ENCODE data around the gene BACH1. TPM values are rescaled to one million over a fixed set of nuclear protein-coding genes. Genes with fewer than 3 reads are reported as not detected.

BACH1 gene
- polyA plus RNA-seq, 3 donors: 4.8 to 15.3 (median 9.2) TPM

DNA sequence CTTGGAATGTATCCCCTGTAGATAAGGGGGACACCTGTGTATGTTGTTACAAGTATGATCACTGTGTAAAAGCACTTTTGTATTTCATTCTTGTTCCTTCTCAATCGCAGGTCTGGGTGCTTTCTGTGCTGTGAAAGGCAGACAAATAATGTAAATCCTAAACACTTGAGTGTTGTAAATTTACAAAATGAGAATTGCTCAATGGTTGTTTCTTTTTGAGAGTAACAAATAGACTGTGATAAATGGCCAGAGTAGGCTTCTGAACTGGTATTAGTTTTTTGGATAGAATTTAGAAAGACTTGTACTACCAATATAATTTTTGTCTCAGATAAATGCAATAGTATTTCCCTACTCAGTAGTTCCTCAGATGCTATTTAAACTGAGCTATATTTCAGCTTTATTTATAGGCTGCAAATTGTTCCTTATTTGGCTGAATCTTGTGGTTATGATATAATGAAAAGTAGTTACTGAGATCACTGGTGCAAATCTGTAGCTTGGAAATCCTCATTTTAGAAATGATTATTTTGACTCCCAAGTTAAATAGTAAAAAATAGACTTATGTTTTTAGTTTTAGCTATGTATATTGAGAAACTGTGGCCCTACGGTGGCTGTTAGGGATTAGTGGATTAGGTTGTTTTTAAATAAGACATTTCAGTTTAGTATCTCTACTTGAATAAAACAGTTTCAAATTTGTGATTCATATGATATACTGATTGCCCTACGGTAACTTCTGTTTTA lies 9.2 kb downstream of the BACH1 start:
- no peak overlapping the region for H3K27ac ChIP-seq (ENCODE audit: low read depth, low read length)
- WGBS, 3 donors: 62 to 78% (median 73%) methylated on average over 3 of the region's 3 CpGs

DNA sequence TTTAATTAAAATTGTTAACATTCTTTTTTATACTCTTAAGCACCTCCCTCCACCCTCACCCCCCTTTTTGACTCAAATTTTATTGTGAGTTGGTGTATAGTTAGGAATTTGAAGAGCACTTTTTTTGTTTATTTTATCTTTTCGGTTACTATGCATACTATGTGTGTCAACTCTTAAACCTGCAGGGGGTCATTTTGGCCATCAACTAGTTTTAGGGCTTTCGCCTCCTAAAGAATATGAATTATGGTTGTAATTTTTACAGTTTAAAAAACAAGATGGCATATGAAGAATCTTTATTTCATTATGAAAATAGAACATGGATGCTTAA lies 9.7 kb downstream of the BACH1 start:
- H3K27ac ChIP-seq (ENCODE audit: low read depth, low read length): no peak overlapping the region
- 89 to 98% (median 97%) methylated on average over 2 of the region's 2 CpGs for WGBS, 3 donors

DNA sequence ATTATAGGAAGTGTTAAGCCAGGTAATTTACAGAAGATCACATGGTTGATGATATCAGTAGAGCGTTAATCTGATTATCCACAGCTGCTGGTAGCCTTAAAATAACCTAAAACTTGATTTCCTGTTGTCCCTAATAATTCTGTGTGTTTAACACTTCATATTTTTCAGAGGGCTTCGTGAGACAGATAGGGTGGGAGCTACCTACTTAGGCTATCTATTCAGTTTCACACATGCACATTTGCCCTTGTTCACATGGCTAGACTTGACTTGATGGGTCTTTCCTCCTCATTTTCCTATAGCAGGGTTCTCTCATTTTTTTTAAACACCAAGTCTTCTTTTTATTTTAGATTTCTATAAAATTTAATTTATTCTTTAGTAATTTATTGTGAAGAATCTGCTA lies 11.0 kb downstream of the BACH1 start:
- no peak overlapping the region for H3K27ac ChIP-seq (ENCODE audit: low read depth, low read length)
- 78 to 81% (median 79%) methylated on average over 2 of the region's 2 CpGs for WGBS, 3 donors

DNA sequence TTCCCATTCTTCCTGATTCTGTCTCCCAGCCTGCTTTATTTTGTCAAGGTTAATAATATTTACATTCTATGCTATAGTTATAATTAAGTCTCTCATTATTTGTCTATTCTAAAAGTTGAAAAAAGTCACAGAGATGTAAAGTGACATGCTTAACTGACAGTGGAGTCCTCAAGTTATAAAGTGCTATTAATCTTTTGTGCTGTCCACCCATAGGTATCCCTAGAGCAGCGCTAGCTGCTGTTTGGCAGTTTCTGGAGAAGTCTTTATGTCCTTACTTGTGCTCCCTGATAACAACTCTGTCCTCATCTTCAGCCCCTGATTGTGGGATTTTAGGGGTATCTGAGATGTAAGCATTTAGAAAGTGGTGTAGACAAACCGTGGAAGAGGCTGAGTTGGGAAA lies 13.1 kb downstream of the BACH1 start:
- no peak overlapping the region for H3K27ac ChIP-seq (ENCODE audit: low read depth, low read length)
- 94 to 96% (median 95%) methylated on average over 2 of the region's 2 CpGs for WGBS, 3 donors

DNA sequence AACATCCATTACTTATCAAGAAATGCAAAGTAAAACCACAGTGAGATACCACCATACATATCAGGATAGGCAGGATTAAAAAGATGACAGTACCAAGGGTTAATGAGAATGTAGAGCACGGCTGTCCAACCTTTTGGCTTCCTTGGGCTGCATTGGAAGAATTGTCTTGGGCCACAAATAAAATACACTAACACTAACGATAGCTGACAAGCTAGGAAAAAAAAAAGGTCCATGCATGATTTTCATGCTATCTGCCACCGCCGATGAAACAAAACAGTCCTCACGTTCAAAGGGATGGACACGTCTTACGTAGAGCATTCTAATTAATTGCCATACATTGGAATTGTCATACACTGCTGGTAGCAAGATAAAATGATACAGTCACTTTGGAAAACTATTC lies 14.3 kb downstream of the BACH1 start:
- no peak overlapping the region for H3K27ac ChIP-seq (ENCODE audit: low read depth, low read length)
- 81 to 91% (median 87%) methylated on average over 7 of the region's 7 CpGs for WGBS, 3 donors

DNA sequence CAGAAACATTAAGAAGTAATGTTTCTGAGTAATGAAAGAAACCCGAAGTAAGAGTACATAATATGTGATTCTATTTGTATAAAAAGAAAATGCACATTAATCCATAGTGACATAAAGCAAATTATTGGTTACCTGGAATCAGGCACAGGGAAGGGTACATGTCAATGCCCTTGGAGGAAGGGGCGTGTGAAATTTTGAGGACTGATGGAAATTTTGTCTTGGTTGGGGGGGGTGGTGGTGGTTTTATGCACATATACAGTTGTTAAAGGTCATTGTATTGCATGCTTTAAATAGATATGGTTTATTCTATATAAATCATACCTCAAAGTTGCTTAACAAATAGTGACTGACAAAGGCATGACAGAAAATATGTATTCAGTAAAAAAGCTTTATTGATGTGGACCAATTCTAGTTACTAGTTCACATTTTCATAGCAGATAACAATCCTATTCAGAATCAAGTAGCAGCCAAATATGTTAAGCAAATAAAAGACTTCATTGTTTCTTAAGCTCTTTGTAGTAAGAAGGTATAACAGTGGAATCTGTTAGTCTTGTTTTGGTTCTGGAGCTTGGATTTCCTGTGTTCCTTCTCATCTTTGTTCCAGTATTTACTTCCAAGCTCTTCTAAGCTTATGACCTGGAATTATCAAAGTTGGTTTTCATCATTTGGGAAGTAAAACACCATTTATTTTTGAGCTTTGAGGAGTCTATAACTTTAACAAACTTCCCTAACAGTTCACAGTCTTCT lies 15.1 kb downstream of the BACH1 start:
- no peak overlapping the region for H3K27ac ChIP-seq (ENCODE audit: low read depth, low read length)

DNA sequence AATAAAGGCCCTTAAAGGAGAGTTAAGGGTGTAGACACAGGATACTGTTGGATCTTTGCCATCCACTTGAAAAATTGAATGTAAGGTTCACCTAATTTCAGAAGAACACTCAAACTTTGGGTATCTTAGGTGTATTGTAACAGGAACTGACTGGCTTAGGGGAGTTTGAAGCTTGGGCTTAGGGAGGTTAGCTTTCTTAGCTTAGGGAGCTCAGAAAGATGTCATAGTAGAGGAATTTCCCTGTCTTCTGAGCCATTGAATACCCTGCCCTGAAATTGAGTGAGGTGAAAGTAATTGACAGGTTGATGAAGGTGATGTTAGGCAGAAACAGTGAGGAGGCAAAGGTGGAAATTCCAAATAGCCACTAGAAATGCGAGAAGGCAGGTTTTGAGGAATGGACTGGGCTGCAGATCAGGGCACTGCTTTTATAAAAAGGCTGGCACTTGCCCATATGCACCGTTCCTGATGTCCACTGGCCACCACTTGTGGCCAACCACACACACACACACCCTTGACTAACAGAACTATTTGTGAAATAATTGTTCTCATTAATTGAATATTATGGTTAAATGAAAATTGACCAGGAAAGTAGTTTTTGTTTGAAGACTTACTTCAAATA lies 16.5 kb downstream of the BACH1 start:
- H3K27ac ChIP-seq (ENCODE audit: low read depth, low read length): no peak overlapping the region
- 48 to 71% (median 68%) methylated on average over 2 of the region's 2 CpGs for WGBS, 3 donors

More for the DNA sequence above, 15.1 kb downstream of the BACH1 start:
- 95 to 96% (median 95%) methylated on average over 2 of the region's 2 CpGs for WGBS, 3 donors

DNA sequence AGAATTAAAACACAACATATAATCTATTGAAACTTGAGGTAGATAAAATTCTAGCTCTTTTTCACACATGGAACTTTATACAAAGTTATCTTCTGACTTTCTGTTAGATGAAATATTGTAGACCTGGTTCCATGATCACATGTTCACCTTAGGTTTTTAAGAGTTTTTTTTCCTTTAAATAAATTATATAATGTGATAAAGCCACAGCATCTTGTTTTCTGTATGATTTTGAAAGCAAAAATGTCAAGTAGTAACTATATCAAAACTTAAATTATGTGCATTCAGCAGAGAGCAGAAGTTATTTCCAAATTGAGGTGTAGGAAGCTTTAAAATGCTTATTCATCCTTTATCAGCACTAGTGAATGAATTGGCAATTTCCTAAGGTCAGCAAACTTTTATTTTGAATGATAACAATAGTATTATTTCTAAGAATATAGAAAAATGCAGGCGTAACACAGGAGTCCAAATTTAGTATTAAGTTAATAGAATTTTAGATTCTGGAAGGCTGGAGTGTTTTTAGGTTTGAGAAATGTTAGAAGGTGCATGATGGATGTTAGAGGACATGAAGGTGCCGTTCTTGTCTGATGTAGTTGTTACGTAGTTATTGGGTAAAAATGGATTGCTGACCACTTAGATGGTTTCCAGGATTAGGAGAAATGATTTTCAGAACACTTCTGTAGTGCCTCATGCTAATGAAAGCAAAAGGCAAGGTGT lies 17.5 kb downstream of the BACH1 start:
- WGBS, 3 donors: 67 to 91% (median 80%) methylated on average over 3 of the region's 3 CpGs
- H3K27ac ChIP-seq (ENCODE audit: low read depth, low read length): no peak overlapping the region

DNA sequence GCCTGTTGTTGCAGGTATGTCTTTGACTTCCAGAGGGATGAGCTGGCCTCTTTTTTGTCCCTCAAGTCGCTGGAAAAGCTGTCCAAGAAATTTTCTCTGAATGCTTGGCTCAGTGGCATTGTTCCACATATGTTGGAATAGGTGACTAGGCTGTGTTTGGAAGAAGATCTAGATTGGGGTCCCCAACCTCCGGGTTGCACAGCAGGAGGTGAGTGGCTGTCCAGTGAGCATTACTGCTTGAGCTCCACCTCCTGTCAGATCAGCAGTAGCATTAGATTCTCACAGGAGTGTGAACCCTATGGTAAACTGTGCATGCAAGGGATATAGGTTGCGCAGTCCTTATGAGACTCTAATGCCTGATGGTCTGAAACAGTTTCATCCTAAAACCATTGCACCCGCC lies 18.1 kb downstream of the BACH1 start:
- WGBS, 3 donors: 72 to 90% (median 78%) methylated on average over 4 of the region's 4 CpGs

DNA sequence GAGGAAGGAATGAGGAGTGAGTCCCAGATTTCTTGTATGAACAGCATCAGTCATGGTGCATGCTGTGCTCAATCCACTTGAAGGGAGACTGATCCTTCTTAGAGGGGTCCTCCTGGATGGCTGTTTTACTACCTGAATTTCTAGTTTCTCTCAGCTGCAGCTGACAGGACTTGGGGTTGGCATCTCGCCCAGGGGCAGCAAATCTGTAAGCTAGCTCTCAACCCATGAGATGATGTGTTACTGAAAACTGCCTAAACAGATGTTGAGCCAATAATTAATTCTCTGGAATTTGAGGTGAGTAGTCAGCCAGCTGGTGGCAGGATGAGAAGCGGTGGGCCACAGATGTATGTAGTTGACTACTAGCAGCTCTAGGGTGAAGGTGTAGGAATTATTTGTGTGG lies 19.6 kb downstream of the BACH1 start:
- WGBS, 3 donors: 41 to 94% (median 93%) methylated on average over 2 of the region's 2 CpGs
- no peak overlapping the region for H3K27ac ChIP-seq (ENCODE audit: low read depth, low read length)

More for the DNA sequence above, 18.1 kb downstream of the BACH1 start:
- H3K27ac ChIP-seq (ENCODE audit: low read depth, low read length): no peak overlapping the region

DNA sequence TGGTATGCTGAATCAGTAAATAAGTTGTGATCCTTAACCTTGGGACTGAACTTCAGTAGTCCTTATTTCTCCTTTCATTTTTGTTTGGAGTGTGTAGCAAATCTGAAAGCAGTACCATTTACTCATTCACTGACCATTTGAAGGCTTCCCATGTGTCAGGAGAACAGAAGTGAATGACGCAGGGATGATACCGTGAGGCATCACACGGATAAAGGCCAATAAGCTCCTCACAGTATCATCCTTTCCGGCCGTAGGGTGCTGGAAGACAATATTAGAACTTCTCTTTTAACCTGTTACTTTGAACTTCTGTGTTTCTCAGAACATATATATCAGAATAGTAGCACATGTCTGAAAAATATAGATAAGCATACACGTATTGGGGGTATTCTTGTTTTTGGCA lies 21.3 kb downstream of the BACH1 start:
- 87 to 93% (median 92%) methylated on average over 6 of the region's 6 CpGs for whole genome bisulfite sequencing, 3 donors
- H3K27ac ChIP-seq (ENCODE audit: low read depth, low read length): no peak overlapping the region

DNA sequence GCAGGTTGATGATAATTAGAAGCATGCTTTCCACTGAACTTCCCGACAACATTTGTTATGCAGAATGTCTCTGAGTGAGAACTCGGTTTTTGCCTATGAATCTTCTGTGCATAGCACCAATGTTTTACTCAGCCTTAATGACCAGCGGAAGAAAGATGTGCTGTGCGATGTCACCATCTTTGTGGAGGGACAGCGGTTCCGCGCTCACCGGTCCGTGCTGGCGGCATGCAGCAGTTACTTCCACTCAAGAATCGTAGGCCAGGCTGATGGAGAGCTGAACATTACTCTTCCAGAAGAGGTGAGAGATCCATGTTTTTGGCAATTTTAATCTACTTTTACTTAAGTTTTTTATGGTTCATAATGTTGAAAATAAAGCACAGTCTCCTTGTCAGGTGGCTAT lies 22.5 kb downstream of the BACH1 start:
- 97 to 98% (median 98%) methylated on average over 11 of the region's 11 CpGs for WGBS, 3 donors

DNA sequence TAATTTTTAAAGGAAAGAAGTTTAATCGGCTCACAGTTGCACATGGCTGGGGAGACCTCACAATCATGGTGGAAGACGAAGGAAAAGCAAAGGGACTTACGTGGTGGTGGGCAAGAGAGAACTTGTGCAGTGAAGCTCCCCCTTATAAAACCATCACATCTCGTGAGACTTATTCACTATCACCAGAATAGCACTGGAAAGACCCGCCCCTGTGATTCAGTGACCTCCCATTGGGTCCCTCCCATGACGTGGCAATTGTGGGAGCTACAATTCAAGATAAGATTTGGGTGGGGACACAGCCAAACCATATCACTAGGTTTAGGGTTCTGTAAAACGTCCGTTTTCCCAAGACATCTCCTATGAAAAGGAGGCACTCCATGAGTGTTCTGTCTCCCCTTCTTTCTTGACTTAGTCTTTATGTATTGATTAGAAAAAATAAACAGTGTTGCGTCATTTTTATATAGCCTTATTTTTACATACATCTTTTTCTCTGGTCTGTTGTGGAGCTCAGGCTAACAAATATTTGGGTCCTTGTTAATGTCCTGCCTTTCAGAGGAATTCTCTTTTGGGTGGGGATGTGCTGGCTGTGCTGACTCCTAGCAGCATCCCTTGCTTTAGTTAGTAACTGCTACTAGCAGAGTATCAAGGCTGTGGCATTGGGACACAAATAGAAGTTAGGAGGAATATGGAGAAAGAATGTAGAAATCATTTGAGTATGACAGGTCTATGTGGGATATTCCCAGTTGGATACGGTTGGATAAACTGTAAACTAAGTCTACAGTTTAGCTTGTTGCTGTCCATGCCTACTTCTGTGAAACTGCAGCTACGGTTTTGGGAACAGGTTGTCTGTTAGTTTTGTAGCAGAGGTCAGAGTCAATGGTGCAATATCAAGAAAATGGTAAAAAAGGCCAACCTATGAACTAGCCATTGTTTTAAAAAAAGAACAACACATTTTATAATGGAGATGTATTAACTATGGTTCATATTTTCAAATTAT lies 23.5 kb downstream of the BACH1 start:
- 87 to 94% (median 93%) methylated on average over 11 of the region's 11 CpGs for WGBS, 3 donors
- H3K27ac ChIP-seq (ENCODE audit: low read depth, low read length): no peak overlapping the region

More for the DNA sequence above, 22.5 kb downstream of the BACH1 start:
- no peak overlapping the region for H3K27ac ChIP-seq (ENCODE audit: low read depth, low read length)

DNA sequence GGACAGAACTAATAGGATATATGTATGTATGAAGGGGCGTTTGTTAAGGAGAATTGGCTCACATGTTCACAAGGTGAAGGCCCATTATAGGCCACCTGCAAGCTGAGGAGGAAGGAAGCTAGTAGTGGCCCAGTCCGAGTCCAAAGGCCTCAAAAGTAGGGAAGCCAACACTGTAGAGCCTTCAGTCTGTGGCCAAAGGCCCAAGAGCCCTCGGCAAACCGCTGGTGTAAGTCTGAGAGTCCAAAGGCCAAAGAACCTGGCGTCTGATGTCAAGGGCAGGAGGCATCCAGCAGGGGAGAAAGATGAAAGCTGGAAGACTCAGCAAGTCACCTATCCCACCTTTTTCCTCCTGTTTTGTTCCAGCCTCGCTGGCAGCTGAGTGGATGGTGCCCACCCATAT lies 24.5 kb downstream of the BACH1 start:
- H3K27ac ChIP-seq (ENCODE audit: low read depth, low read length): no peak overlapping the region
- WGBS, 3 donors: 57 to 91% (median 88%) methylated on average over 6 of the region's 6 CpGs

DNA sequence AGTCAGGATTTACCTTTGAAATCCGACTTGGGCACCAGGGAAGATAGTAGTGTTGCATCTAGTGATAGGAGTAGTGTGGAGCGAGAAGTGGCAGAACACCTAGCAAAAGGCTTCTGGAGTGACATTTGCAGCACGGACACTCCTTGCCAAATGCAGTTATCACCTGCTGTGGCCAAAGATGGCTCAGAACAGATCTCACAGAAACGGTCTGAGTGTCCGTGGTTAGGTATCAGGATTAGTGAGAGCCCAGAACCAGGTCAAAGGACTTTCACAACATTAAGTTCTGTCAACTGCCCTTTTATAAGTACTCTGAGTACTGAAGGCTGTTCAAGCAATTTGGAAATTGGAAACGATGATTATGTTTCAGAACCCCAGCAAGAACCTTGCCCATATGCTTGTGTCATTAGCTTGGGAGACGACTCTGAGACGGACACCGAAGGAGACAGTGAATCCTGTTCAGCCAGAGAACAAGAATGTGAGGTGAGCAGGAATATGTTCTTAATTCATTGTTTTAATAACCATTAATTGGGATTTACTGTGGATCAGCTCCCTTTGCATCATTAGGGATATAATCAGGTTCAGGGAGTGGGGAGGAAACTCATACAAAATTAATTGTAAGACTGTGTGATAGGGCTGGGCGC lies 28.3 kb downstream of the BACH1 start:
- 89 to 97% (median 95%) methylated on average over 10 of the region's 10 CpGs for WGBS, 3 donors
- H3K27ac ChIP-seq (ENCODE audit: low read depth, low read length): no peak overlapping the region

DNA sequence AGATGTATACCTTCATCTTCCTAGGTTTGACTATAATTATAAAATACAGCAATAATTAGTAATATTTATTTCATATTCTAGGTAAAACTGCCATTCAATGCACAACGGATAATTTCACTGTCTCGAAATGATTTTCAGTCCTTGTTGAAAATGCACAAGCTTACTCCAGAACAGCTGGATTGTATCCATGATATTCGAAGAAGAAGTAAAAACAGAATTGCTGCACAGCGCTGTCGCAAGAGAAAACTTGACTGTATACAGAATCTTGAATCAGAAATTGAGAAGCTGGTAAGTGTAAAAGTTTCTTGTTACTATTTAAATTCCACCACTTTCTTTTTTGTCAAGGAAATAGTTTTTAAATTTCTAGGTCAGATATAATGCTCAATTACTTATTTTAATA lies 30.7 kb downstream of the BACH1 start:
- 83 to 91% (median 84%) methylated on average over 5 of the region's 5 CpGs for WGBS, 3 donors
- no peak overlapping the region for H3K27ac ChIP-seq (ENCODE audit: low read depth, low read length)

DNA sequence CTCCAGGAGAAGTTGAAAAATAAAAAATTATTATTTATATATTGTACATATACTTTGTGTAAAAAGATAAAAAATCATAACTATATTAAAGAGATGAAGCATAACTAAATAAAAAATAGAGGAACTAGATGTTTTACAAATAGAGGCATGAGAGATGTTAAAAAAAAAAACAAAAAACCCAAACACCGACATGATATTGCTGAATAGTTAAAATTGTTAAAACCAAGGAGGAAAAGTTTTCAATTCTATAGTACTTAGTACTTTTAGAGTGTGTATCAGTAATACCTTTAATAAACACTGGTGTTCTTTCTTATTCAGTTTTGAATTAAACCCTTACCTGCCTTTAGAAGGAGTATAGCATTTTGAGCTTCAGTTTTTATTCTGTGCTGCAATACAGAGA lies 32.1 kb downstream of the BACH1 start:
- H3K27ac ChIP-seq (ENCODE audit: low read depth, low read length): no peak overlapping the region
- 76 to 93% (median 86%) methylated on average over 1 of the region's 1 CpG for whole genome bisulfite sequencing, 3 donors
